GM21423 (cell line): ENCODE results near the gene LY6G6D.
A peak's percentile ranks its signal among the peaks of the same experiment; 100 is the strongest.
"Not testable (repeated sequence)": the region's sequence is repeated elsewhere in the genome, so short reads cannot be mapped to it uniquely, and the experiment has no call there.

ENCODE experiments used
- ATAC-seq: cut with Tn5 transposase; IDR thresholded peaks from one replicate; pipeline ENCODE4 v1.9.1; 2021; ENCODE audit warnings: mild to moderate bottlenecking, moderate library complexity; ENCODE audit not compliant: unreplicated experiment

LY6G6D gene

DNA sequence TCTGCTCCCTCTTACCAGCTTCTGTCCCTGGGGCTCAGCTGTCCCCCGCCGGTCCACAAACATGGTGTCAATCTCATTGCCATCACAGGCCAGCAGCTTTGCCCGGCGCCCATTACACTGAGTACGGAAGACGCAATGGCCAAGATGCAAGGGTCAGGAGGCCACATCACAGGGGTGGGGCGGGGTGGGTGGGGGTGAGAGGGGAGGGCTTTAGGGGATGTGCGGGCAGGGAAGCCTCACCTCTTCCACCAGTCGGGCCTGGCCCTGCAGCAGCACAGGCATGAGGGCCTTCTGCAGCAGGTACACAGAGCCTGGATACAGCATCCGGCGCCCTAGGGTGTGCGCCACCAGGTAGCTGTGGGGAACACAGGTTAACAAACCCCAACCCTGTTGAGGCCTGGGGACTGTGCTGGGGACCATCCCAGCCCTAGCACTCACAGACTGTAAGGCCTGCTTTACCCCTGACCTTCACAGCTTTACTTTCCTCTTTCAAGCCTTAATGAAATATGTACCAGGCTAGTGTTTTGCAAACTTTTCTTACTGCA lies 23.5 kb upstream of the LY6G6D start:
- no peak for ATAC-seq

DNA sequence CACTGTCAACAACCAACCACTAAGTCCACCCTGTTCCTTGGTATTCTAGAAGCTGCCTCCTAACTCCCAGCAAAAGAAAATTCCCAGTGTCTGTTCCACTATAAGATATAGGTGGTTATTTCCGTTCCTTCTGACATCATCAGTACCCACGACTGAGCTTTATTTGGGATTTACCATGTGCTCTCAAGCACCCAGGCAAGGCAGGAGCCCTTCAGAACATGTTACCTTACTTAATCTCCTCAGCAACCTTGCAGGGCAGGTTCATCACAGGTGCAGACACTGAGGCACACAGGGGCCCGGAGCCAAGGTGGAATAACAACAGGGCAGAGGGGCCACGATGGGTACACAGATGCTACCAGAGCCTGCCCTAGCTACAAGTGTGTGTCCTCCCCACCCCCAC lies 22.8 kb upstream of the LY6G6D start:
- ATAC-seq, result no peak

DNA sequence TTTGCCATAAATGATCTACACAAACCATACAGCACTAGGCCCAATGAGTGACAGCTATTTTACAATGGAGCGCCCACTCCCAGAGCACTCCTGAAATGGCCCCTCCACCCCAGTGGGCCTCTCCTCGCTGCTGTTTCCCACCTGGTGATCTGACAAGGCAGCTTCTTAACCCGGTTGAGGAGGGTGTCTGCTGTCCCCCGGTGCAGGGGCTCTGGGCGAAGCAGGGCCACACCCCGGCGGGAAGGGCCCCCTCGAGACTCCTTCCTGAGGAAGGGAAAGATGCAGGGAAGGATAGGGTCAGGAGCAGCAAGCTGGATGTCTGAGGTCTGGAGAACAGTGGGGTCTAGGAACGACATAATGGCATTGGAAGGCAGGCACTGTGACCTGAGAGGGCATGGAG lies 22.3 kb upstream of the LY6G6D start:
- ATAC-seq, result no peak

DNA sequence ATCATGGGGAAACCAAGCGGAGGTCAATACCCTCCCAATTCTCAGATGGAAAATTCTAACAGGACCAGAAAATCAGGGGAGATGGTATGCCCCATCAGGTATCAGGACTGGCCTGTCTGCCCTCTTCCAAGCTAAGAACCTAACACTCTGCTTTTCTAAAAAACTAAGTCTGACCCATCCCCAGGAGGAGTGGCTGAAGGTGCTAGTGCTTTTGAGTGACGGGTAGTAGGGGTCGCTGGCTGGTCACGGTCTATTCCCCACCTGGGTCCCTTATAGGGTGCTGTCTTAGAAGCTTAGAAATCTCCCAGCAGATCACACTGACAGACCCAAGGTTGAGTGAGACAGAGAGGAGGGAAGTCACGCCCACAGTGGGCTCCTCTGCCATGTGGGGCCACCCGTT lies 21.6 kb upstream of the LY6G6D start:
- no peak for ATAC-seq

DNA sequence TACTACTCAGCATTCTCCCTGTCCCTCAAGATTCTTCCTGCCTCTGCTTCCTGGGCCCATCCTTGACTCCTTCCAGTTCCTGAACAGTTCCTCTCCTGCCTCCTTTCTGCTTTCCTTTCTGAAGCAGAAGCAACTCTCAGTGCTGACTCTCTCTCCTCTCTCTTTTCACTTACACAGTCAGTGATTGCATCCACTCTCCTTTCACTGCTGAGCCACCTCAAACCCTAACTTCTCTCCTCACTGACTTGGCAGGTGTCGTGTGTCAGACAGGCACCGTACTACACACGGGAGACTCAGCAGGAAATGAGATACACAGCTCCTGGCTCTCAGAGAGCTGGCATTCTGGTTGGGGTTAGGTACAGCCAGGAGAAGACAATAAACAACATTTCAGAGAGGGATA lies 17.6 kb upstream of the LY6G6D start:
- ATAC-seq, result no peak

DNA sequence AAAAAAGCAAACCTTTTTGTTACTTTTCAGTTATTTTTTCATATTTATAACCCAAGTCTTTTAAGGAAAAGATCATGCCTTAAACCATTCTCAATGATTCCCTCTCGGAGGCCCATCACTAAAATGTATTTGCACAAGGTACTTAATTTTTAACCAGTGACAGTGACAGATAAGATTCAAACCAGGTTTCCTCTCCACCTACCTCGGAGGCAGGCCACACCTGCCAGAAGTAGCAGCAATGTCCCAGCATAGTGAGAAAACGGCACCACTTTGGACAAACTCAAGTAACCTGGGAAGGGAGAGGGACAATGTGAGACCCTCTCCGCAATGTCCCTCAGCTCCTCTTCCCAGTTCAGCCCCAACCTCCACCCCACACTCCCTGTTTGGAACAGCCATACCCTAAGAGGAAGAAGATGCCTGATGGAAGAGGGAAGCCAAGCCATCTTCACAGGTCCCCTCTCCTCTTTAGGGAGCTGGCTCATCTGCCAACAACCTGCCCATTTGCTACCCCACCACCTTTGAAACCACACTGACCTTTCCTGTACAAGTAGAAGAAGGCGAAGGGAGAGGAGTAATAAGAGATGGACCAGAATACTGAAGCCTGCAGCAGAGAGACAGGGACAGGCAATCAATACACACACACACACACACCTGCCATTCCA lies 14.3 kb upstream of the LY6G6D start:
- ATAC-seq, result no peak

DNA sequence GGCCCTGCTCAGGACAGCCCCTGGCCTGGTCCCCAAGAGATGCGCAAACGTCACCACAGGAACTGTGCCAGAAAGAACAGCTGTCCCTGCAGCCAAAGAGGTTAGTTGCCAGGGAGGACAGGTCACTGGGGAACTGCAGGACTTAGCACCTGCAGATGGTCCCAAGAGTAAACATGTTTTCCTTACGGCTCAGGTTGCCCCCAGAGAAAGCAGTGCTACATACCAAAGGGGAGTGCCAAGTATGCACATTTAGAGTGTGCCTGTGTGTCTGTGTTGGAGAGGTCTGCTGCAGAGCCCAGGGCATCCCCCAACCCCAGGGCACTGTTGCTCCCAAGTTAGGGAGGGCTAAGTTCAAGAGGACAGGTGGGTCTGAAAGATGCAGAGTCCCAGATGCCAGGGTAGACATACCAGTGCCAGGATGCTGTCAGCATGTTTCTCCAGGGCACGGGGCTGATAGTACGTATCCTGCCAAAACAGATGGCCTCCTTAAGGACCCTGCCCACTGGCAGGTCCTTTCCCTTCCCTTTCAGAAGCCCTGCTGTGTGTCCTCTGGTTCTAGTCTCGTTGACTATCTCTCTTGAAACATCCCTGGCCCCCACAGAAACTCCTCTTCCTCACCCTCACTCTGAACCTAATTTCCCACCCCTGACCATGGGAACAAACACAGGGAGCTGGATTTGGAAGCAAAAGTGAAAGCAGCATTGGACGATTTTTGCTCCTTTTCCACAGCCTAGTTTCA lies 13.3 kb upstream of the LY6G6D start:
- no peak for ATAC-seq

DNA sequence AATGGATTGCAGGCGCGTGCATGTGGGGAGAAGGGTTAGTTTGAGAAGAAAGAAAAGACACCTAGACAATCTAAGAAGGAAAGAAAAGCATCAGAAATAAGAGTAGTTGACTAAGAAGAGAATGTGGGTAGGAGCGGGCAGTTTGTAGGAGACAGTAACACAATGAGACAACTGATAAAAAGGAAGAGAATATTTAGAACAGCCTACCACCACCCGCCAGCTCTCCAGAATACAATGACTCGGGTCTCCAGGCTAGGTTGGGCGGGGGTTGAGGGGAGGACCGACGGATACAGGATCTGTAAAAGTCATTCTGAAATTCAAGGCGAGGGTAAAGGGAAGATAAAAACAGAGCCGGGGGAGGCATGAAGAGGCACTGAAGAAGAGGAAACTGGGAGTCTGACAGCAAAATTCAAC lies 12.7 kb upstream of the LY6G6D start:
- ATAC-seq, result no peak

DNA sequence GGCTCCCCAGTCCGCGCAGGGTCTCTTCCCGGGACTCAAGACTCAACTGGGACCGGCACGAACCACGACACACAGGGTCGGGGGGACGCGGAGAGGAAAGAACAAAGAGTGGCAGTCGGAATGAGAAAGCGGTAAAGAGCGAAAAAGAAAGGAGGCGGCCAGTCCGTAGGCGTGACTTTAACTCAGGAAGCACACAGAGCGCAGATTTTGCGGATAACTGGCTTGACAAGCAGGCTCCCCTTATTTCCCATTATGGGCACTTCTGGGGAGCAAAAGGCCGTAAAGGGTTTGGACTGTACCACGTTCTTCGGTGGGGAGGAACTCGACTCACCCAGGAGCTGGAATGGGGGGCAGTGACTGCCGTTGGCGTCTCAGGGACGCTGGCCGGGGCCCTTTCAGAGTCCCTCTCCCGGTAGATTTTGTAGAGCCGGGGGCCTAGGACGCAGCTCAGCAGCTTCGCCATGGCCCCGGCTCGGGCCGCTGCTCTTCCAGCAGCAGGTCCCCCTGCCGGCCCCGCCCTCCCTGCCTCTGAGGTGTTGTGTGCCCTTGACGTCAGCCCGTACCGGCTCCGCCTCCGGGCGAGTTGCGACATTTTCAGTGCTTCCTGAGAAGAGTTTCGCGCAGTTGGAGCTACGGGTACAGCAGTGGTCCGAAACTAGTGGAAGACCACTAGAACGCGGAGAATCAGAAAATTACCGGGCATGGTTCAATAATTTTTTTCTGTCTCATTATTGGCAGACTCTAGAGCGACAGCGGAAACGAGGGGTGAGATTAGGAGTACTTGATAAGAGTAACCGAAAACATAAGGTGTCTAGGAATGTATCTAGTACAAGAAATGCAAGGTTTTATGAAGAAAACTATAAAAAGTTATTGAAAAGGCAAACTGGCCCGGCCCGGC lies 12.1 kb upstream of the LY6G6D start, which contains the start of gene ABHD16A:
TSS of gene ABHD16A (minus strand) at position 506 of the 898 bp plus-strand sequence. CDS start at position 463, 43 bp downstream.
- ATAC-seq, result peak; percentile 84

DNA sequence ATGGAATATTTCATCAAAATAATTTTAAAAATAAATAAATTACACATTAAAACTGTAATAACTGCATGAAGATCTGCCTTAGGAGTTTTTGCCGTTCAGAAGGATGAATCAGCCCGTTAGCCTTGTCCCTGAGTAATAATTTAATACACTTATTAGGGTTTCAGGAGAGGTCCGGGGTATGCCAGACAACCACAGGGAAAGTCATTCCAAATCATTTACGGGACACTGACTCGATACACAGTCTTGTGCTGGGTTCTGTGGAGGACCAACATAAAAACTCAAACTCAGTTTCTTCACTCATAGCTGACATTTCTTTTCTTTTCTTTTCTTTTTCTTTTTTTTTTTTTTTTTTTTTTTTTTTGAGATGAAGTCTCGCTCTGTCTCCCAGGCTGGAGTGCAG lies 9.2 kb upstream of the LY6G6D start:
- ATAC-seq, result no peak

DNA sequence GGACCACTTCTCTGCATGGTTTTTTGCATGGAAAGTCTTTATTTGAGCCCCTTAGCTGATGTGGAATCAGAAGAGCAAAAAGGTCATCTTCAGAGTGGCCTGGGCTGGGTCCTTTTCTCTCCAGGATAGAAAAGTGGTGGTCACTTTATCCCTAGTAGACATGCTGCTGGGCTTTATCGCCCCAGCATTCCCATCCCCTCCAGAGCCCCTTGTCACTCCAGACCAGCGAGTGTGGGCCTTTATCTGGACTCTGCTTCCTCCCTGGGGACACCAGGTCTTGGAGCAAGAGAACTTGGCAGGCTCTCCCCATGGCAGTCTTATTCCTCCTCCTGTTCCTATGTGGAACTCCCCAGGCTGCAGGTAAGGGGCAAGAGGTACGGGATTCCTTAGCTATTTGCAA lies 8.5 kb upstream of the LY6G6D start, which contains the start of gene LY6G6F:
TSS of gene LY6G6F (plus strand) at position 268 of the 400 bp plus-strand sequence. CDS start at position 309, 41 bp downstream.
- no peak for ATAC-seq

DNA sequence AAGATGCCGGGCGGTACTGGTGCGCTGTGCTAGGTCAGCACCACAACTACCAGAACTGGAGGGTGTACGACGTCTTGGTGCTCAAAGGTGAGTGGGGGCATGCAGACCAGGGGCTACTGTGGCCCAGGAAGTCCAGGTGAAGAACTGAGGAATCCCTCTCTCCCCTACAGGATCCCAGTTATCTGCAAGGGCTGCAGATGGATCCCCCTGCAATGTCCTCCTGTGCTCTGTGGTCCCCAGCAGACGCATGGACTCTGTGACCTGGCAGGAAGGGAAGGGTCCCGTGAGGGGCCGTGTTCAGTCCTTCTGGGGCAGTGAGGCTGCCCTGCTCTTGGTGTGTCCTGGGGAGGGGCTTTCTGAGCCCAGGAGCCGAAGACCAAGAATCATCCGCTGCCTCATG lies 7.4 kb upstream of the LY6G6D start:
- ATAC-seq, result no peak

DNA sequence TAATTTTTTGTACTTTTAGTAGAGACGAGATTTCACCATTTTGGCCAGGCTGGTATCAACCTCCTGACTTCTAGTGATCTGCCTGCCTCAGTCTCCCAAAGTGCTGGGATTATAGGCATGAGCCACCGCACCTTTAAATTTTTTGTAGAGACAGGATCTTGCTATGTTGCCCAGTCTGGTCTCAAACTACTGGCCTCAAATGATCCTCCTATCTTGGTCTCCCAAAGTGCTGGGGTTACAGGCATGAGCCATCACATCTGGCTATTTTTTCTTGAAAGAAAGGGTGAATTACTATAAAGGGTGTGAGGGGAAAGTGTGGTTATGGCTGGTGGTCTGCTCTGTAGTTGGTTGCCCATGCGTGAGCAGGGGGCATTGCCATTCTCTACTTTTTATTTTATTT lies 6.9 kb upstream of the LY6G6D start:
- ATAC-seq, result no peak

DNA sequence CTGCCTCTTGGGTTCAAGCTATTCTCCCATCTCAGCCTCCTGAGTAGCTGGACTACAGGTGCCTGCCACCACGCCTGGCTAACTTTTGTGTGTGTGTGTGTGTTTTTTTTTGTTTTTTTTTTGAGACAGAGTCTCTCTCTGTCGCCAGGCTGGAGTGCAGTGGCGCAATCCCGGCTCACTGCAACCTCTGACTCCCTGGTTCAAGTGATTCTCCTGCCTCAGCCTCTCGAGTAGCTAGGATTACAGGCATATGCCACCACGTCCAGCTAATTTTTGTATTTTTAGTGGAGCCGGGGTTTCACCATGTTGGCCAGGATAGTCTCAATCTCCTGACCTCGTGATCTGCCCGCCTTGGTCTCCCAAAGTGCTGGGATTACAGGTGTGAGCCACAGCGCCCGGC lies 6.0 kb upstream of the LY6G6D start:
- not testable (repeated sequence) for ATAC-seq

DNA sequence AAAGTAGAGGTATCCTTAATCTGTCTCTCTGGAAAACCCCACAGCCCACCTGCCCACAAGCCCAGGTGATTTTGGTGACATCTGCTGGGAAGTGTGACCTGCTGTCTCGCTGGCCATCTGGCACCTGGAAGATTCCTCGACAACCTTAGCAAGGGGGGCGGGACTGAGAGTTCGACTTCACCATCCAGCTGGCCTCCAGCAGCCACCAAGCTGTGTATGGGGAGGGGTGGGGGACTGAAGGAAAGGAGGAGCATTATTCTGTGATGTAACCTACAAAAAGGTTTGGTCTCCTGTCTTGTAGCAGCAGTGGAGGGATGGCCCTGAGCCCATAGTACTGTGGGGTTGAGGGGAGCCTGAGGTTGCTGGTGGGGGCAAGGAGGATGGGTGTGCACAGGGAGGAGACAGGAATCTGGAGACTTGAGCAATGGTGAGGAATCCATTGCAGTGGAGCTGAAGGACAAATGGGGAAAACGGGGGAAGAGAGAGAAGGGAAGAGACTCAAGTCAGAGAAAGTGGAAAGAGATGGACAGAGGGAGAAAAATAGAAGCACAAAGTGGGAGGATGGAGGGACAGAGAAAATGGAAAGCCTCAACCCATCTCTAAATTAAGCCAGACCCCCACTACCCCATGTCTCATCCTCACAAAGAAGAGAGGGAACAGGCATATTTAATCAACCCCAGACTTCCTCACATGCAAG lies 4.5 kb upstream of the LY6G6D start:
- no peak for ATAC-seq

DNA sequence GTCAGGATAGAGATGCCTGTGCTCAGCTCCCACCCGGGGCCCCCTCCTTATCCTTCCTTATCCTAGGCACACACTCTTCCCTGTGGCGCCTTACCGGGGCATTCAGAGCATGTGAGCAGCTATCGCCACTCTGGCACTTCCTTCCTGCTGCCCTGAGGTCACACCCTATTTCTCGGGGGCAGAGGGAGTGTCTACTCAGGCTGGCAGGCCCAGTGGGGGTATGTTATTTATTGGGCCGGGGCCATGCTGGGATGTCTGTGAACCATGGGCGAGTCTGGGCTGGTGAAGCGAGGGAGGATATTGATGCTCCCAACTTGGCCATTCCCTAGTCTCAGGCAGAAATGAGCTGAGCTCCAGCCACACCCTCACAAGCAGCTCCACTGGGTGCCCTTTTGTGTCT lies 3.9 kb upstream of the LY6G6D start:
- ATAC-seq, result no peak

DNA sequence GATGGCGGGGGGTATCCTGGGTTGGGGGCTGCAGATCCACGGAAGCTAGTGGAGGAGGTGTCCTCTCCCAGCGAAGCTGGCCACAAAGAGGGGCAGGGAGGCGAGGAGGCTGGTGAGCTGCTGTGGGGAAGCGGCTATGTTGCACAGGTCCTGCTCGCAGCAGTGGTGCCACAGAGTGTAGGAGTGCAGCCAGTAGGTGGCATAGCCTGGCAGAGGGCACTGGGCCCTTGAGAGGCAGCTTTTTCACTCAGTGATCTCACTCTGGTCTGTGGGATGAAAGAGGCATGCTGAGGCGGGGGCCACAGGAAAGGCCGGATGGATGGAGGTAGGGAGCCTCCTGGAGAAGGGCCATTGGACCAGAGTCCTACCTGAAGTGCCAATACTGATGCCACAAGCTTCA lies 2.9 kb upstream of the LY6G6D start:
- ATAC-seq, result no peak

DNA sequence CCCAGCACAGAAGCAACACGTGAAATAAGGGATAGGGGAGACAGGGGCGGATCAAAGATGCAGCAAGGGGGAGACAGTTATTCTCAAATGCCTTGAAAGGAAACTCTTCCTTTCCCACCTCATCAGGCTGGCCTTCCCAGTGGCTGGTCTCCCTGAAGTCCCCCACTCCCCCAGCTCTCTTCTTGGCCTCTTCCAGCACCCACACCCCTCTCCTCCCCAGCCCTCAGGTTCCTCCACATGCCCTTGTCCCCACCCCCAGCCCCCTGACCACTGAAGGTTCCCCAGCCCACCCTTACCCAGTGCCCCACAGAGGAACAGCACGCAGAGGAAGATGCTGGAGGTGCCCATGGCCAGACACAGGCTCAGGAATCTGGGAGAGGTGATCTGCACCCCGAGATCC lies 1.7 kb upstream of the LY6G6D start:
- no peak for ATAC-seq

DNA sequence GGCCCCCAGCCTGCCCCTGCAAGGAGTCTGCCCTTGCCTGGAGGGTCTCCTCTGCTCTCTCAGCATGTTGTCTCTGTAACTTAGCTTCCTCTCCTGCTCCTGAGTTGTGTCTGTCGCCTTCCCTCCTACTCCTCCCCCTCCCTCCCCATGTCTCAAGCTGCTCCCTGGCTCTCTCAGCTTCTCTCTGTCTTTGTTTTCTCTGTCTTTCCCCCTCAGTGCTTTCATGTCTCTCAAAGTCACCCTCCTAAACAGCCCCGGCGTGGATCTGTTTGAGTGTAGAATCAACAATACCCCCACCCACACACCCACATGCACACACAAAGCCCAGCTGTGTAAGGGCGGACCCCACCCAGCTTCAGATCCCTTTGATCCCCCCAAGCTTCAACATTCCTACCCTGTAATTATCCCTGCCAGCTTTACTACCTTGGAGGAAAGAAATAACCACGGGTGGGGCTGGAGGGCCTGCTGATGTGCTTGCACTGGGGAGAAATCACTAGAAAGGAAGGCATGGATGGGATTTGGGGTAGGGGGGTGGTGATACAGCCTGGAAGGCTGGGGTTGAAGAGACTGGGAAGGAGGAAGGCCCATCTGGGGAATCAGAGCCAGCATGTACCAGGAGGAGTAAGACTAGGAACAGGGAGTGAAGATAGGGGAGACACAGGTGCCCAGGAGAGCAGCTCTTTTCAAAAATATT lies 1.0 kb upstream of the LY6G6D start:
- no peak for ATAC-seq
